Panc1 (cell line): ENCODE data around the gene CDKAL1. TPM values are rescaled to one million over a fixed set of nuclear protein-coding genes. Genes with fewer than 3 reads are reported as not detected.

ENCODE experiments used
- ATAC-seq: fragments of 200-7000 bp; cut with Tn5 transposase; 2 replicates; pipeline ENCODE4 v1.9.1; 2020; ENCODE audit warnings: mild to moderate bottlenecking, moderate library complexity
- BruUV-seq: library from RNA; stranded (reverse); fragments of 400-500 nt; replicated peaks from 2 replicates; lab custom pipeline; 2021; lab: Mats Ljungman, UMichigan
- CTCF ChIA-PET: fragments of 300-600 bp; sonication (Branson Sonifier 250); formaldehyde crosslinking; loops from one replicate; lab custom pipeline; 2022; ENCODE audit warnings: antibody characterized with exemption; lab: Charles Lee
- POLR2A ChIA-PET: fragments of 300-600 bp; sonication (Branson Sonifier 250); formaldehyde crosslinking; loops from one replicate; lab custom pipeline; 2022; ENCODE audit warnings: antibody characterized with exemption; lab: Charles Lee
- DNase-seq: peaks from one replicate; pipeline ENCODE4 v3.0.0-alpha.2; 2010; ENCODE audit warnings: low read depth, low spot score
- H3K27ac ChIP-seq: 2 replicates; pipeline ENCODE4 v1.5.1; 2011; ENCODE audit warnings: mild to moderate bottlenecking, low read length, inconsistent platforms
- H3K27me3 ChIP-seq: fragments of 200-500 bp; sonication (Bioruptor generic); 2 replicates; pipeline ENCODE4 v1.6.0; 2014; ENCODE audit warnings: low read length, inconsistent platforms; ENCODE audit not compliant: control insufficient read depth, insufficient read depth
- H3K36me3 ChIP-seq: fragments of 200-500 bp; sonication (Bioruptor generic); 2 replicates; pipeline ENCODE4 v1.5.1; 2014; ENCODE audit warnings: inconsistent platforms, mild to moderate bottlenecking, low read length, moderate library complexity; ENCODE audit not compliant: control insufficient read depth, insufficient read depth
- H3K4me1 ChIP-seq: 2 replicates; pipeline ENCODE4 v1.5.1; 2011; ENCODE audit warnings: inconsistent platforms, mild to moderate bottlenecking, low read length, moderate library complexity; ENCODE audit not compliant: control insufficient read depth, insufficient read depth
- H3K4me3 ChIP-seq, 2 experiments: 2 replicates each; pipeline ENCODE4 v1.5.1; 2011 to 2012; ENCODE audit warnings: low read depth in 2 of 2, low read length in 2 of 2, mild to moderate bottlenecking in 2 of 2, inconsistent platforms in 1 of 2, moderate library complexity in 1 of 2
- H3K9me3 ChIP-seq: fragments of 200-500 bp; sonication (Bioruptor generic); 2 replicates; pipeline ENCODE4 v1.5.1; 2014; ENCODE audit warnings: low read depth, mild to moderate bottlenecking, inconsistent platforms, low read length, moderate library complexity; ENCODE audit not compliant: control insufficient read depth, insufficient read depth
- POLR2AphosphoS5 ChIP-seq: IDR thresholded peaks from 2 replicates; pipeline ENCODE4 v1.6.1; 2012; ENCODE audit warnings: mild to moderate bottlenecking, low read depth, low read length, moderate library complexity
- SIN3A ChIP-seq: IDR thresholded peaks from 2 replicates; pipeline ENCODE4 v1.6.1; 2012; ENCODE audit warnings: low read depth, mild to moderate bottlenecking, low read length, moderate library complexity, borderline replicate concordance; ENCODE audit not compliant: insufficient read depth
- TCF7L2 ChIP-seq: IDR thresholded peaks from 2 replicates; pipeline ENCODE4 v1.6.1; 2011; ENCODE audit warnings: mild to moderate bottlenecking, low read depth, low read length, inconsistent platforms
- in situ Hi-C: cut with HindIII; loops from 2 replicates; pipeline ENCODE4 v1.10.0; 2016; ENCODE audit warnings: low sequenced_read_pairs, low pct_unique_long_range_greater_than_20kb
- intact Hi-C: fragments of 100-400 bp; cut with micrococcal nuclease; formaldehyde crosslinking; loops from one replicate; pipeline ENCODE4 v1.10.0; 2022; ENCODE audit not compliant: unreplicated experiment
- total RNA-seq: library from RNA; stranded (reverse); gene quantifications from one replicate; pipeline ENCODE4 v1.2.1, GENCODE V29; 2021; ENCODE audit not compliant: unreplicated experiment
- TF ChIP-seq, protein P1 (sequence below), 2 experiments: IDR thresholded peaks; 2 replicates each; pipeline ENCODE4 v1.6.1; 2011 to 2012; ENCODE audit warnings: low read depth in 2 of 2, control low read depth in 1 of 2, low read length in 1 of 2, mild to moderate bottlenecking in 1 of 2, moderate library complexity in 1 of 2; ENCODE audit not compliant: insufficient read depth in 1 of 2
- TF ChIP-seq, protein P2 (sequence below): fragments of 450-650 bp; IDR thresholded peaks from 2 replicates; pipeline ENCODE4 v1.5.1; 2017; ENCODE audit warnings: mild to moderate bottlenecking

The CDKAL1 gene
- total RNA-seq, 1 experiment from 2014 or later = 14.5 TPM

DNA sequence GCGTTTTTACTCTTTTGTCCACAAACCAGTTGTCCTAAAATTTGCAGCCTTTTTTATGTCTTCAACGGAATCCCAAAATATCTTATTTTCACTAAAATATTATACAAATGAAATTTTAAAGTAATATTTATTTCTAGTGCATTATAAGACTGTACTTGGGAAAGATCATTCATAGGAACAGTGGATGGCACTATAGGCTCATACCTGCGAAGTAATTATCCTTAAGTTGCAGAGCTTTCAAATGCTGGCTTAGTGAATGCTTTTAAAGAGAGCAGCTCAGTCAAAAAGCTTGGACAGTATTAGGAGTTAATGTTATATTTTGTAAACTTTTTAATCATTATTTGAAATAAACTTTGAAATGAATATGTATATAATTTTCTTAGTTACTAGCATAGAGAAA is 254.9 kb downstream of the CDKAL1 start:
- no peak for TF ChIP-seq SIN3A
- TF ChIP-seq, protein P1, sequence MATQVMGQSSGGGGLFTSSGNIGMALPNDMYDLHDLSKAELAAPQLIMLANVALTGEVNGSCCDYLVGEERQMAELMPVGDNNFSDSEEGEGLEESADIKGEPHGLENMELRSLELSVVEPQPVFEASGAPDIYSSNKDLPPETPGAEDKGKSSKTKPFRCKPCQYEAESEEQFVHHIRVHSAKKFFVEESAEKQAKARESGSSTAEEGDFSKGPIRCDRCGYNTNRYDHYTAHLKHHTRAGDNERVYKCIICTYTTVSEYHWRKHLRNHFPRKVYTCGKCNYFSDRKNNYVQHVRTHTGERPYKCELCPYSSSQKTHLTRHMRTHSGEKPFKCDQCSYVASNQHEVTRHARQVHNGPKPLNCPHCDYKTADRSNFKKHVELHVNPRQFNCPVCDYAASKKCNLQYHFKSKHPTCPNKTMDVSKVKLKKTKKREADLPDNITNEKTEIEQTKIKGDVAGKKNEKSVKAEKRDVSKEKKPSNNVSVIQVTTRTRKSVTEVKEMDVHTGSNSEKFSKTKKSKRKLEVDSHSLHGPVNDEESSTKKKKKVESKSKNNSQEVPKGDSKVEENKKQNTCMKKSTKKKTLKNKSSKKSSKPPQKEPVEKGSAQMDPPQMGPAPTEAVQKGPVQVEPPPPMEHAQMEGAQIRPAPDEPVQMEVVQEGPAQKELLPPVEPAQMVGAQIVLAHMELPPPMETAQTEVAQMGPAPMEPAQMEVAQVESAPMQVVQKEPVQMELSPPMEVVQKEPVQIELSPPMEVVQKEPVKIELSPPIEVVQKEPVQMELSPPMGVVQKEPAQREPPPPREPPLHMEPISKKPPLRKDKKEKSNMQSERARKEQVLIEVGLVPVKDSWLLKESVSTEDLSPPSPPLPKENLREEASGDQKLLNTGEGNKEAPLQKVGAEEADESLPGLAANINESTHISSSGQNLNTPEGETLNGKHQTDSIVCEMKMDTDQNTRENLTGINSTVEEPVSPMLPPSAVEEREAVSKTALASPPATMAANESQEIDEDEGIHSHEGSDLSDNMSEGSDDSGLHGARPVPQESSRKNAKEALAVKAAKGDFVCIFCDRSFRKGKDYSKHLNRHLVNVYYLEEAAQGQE (IDR thresholded peaks at IDR 0.05; ENCODE audit: insufficient read depth in 1 of 2, low read depth in 2 of 2, low read length in 1 of 2) = no peak
- TF ChIP-seq, protein P2, sequence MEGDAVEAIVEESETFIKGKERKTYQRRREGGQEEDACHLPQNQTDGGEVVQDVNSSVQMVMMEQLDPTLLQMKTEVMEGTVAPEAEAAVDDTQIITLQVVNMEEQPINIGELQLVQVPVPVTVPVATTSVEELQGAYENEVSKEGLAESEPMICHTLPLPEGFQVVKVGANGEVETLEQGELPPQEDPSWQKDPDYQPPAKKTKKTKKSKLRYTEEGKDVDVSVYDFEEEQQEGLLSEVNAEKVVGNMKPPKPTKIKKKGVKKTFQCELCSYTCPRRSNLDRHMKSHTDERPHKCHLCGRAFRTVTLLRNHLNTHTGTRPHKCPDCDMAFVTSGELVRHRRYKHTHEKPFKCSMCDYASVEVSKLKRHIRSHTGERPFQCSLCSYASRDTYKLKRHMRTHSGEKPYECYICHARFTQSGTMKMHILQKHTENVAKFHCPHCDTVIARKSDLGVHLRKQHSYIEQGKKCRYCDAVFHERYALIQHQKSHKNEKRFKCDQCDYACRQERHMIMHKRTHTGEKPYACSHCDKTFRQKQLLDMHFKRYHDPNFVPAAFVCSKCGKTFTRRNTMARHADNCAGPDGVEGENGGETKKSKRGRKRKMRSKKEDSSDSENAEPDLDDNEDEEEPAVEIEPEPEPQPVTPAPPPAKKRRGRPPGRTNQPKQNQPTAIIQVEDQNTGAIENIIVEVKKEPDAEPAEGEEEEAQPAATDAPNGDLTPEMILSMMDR = peak; percentile 27; the same call in 1 of the 2 replicates
- TF ChIP-seq POLR2AphosphoS5 = no peak
- TF ChIP-seq TCF7L2 = no peak
- no peaks in the 10 kb centered on the region for H3K9me3 ChIP-seq
- no TSS peak for BruUV-seq
- H3K36me3 ChIP-seq = no peaks in the 10 kb centered on the region
- intact Hi-C loops (no loop called here), in situ Hi-C loops (no loop called here)
- H3K4me1 ChIP-seq = no peaks in the 10 kb centered on the region
- POLR2A ChIA-PET = no interaction called here
- no peak overlapping the region for H3K4me3 ChIP-seq
- H3K27ac ChIP-seq = no peak overlapping the region
- DNase-seq (no peak), ATAC-seq (no peak)
- CTCF ChIA-PET = interaction anchor here (0.7 kb wide), 1 partner anchor 799 kb away, joined by 12 read pairs; no protein-coding TSS in a partner anchor
- no peaks in the 10 kb centered on the region for H3K27me3 ChIP-seq

DNA sequence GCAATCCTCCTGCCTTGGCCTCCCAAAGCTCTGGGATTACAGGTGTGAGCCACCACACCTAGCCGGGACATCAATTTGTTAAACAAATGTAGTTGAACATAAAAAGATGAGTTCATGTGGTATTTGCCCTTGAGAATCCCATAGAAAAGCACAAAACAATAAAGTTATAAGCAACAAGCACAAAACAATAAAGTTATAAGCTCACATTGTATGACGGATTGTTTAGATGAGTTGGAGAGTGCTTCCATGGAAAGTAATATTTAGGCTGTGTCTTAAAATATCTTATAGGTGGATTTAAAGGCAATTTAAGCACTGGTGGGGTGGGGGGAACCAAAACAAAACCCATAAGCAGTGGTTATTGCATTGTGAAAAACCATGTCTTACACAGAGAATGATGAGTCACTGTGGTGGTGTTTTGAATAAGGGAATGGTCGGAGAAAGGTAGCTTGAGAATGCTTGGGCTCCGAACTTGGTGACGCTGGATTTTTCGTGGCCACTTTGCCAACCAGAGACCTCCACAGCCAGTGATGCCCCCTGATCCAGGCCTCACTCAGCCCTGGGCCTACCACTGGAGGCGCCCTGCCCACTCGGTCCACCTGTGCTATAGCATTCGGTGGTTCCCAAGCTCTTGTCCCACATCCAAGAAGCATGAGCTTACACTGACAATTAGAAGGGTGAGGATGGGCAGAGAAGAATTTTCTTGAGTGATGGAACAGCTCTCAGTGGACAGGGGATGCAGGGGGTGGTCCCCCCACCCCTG is 256.0 kb downstream of the CDKAL1 start:
- Histone ChIP-seq H3K36me3 (no peaks in the 10 kb centered on the region), H3K4me1 (no peaks in the 10 kb centered on the region), H3K9me3 (no peaks in the 10 kb centered on the region), H3K27me3 (no peaks in the 10 kb centered on the region), H3K4me3 (no peak overlapping the region), H3K27ac (no peak overlapping the region)
- POLR2A ChIA-PET = interaction anchor here (0.6 kb wide), 1 partner anchor 17 kb away, joined by 3 read pairs; no protein-coding TSS in a partner anchor
- intact Hi-C loops (no loop called here), in situ Hi-C loops (no loop called here)
- CTCF ChIA-PET = interaction anchor here (0.7 kb wide), 1 partner anchor 475 kb away, joined by 12 read pairs; no protein-coding TSS in a partner anchor
- no TSS peak for BruUV-seq
- DNase-seq (no peak), ATAC-seq (no peak)
- TF ChIP-seq, protein P2 = no peak
- TF ChIP-seq SIN3A = no peak
- TF ChIP-seq TCF7L2 = no peak
- TF ChIP-seq, protein P1 (IDR thresholded peaks at IDR 0.05; ENCODE audit: insufficient read depth in 1 of 2, low read depth in 2 of 2, low read length in 1 of 2) = no peak
- TF ChIP-seq POLR2AphosphoS5 = no peak
